WTC11 (cell line): ENCODE results near the gene CHTF8.

Source experiments
- CBFB ChIP-seq: sonication (generic); formaldehyde crosslinking; IDR thresholded peaks from 2 replicates; pipeline ENCODE4 v1.8.1; 2022; ENCODE audit warnings: mild to moderate bottlenecking, low read depth, missing genetic modification reagents
- CTCF ChIP-seq: fragments of 200-600 bp; IDR thresholded peaks from 2 replicates; pipeline ENCODE4 v1.8.0; 2022; ENCODE audit warnings: antibody characterized with exemption
- ESRRA ChIP-seq: sonication (generic); formaldehyde crosslinking; IDR thresholded peaks from 2 replicates; pipeline ENCODE4 v1.8.1; 2022; ENCODE audit warnings: mild to moderate bottlenecking, missing genetic modification reagents, borderline replicate concordance
- FOXJ3 ChIP-seq: sonication (generic); formaldehyde crosslinking; IDR thresholded peaks from 2 replicates; pipeline ENCODE4 v1.9.0; 2021; ENCODE audit warnings: missing genetic modification reagents, mild to moderate bottlenecking, borderline replicate concordance
- JUN ChIP-seq: sonication (generic); formaldehyde crosslinking; IDR thresholded peaks from 2 replicates; pipeline ENCODE4 v1.8.0; 2023; ENCODE audit warnings: mild to moderate bottlenecking, missing genetic modification reagents
- NFATC4 ChIP-seq: fragments of 250-450 bp; sonication (Bioruptor Pico); IDR thresholded peaks from 2 replicates; pipeline ENCODE4 v1.9.0; 2021; ENCODE audit warnings: mild to moderate bottlenecking
- SMAD3 ChIP-seq: sonication (generic); formaldehyde crosslinking; IDR thresholded peaks from 2 replicates; pipeline ENCODE4 v1.8.0; 2022; ENCODE audit warnings: missing genetic modification reagents, mild to moderate bottlenecking, borderline replicate concordance
- USF2 ChIP-seq: sonication (generic); formaldehyde crosslinking; IDR thresholded peaks from 2 replicates; pipeline ENCODE4 v1.8.1; 2023; ENCODE audit warnings: mild to moderate bottlenecking, missing genetic modification reagents, moderate library complexity
- ZNF232 ChIP-seq: sonication (generic); formaldehyde crosslinking; IDR thresholded peaks from 2 replicates; pipeline ENCODE4 v1.8.0; 2022; ENCODE audit warnings: mild to moderate bottlenecking, missing genetic modification reagents

GRCh38 chr16:69176033-69176800 is 43.8 kb upstream of the CHTF8 start:
- no peak for TF ChIP-seq CTCF
- TF ChIP-seq USF2 (CRISPR knock-in tag) = no peak
- no peak for TF ChIP-seq NFATC4 (CRISPR knock-in tag)
- no peak for TF ChIP-seq ESRRA (CRISPR knock-in tag)
- no peak for TF ChIP-seq JUN (CRISPR knock-in tag)
- TF ChIP-seq ZNF232 = no peak
- TF ChIP-seq SMAD3 (CRISPR knock-in tag) = no peak
- TF ChIP-seq CBFB = no peak
- no peak for TF ChIP-seq FOXJ3 (CRISPR knock-in tag)
